ENCODE measurements around the gene BIRC7. TPM values are rescaled to one million over a fixed set of nuclear protein-coding genes. Genes with fewer than 3 reads are reported as not detected.
"Not testable (repeated sequence)": the region's sequence is repeated elsewhere in the genome, so short reads cannot be mapped to it uniquely, and the experiment has no call there.

The BIRC7 gene
- polyA plus RNA-seq, 3 donors: 0.21 TPM; not detected in 2

- H3K4me3 Mint-ChIP-seq: no peak overlapping the region
- H3K4me1 ChIP-seq (ENCODE audit: control insufficient read depth in 1 of 2, insufficient read depth in 2 of 2, low read length in 2 of 2): no peaks in the 10 kb centered on the region
- peaks cover 8 to 40% of the 10 kb centered on the region in 2 donors for H3K27me3 ChIP-seq (ENCODE audit: control insufficient read depth in 2 of 2, insufficient read depth in 2 of 2, low read length in 2 of 2)
- H3K36me3 Mint-ChIP-seq: no peaks in the 10 kb centered on the region
- no peak for TF ChIP-seq CTCF (IDR thresholded peaks at IDR 0.05)
- no peak overlapping the region for H3K4me2 ChIP-seq (replicated peaks; ENCODE audit: extremely low read depth, low read length, poor library complexity, severe bottlenecking)
- H3K27ac ChIP-seq (ENCODE audit: low read depth in 1 of 2, low read length in 2 of 2): no peak overlapping the region
- H3K27me3 Mint-ChIP-seq (ENCODE audit: low read depth in 3 of 3): peaks cover 44 to 69% (median 46%) of the 10 kb centered on the region in 3 donors
- peaks cover 0 to 7% of the 10 kb centered on the region in 2 donors for H3K9me3 ChIP-seq (replicated peaks in 1 of 2; ENCODE audit: control insufficient read depth in 1 of 2, insufficient read depth in 1 of 2, low read length in 2 of 2)
- H2AFZ ChIP-seq (ENCODE audit: insufficient read depth, low read depth, low read length, poor library complexity, severe bottlenecking): no peak overlapping the region
- no peaks in the 10 kb centered on the region for H3K79me2 ChIP-seq (ENCODE audit: insufficient read depth, low read length)
- 82% methylated on average over 25 of the region's 25 CpGs for WGBS (ENCODE audit: insufficient coverage)
- no peaks in the 10 kb centered on the region for H3K36me3 ChIP-seq (replicated peaks in 1 of 2; ENCODE audit: control insufficient read depth in 1 of 2, insufficient read depth in 2 of 2, low read length in 2 of 2)
- peaks cover 0 to 11% (median 1%) of the 10 kb centered on the region in 7 donors for H3K9me3 Mint-ChIP-seq
- no peak overlapping the region for H3K9ac ChIP-seq (ENCODE audit: insufficient read depth, low read length, poor library complexity, severe bottlenecking)
- H3K4me3 ChIP-seq (replicated peaks in 1 of 3; ENCODE audit: low read depth in 2 of 3, low read length in 3 of 3): no peak overlapping the region
- peak overlapping the region in 1 of 7 donors; percentile 49 for H3K27ac Mint-ChIP-seq
- H4K20me1 ChIP-seq (ENCODE audit: insufficient read depth, low read length): no peaks in the 10 kb centered on the region
- no peak for DNase-seq
- intact Hi-C loops (cut with micrococcal nuclease): no loop called here
- no peaks in the 10 kb centered on the region for H3K4me1 Mint-ChIP-seq
These were observed 13.3 kb downstream of the BIRC7 start for GRCh38 chr20:63248835-63249591.

GRCh38 chr20:63249891-63250290, 14.2 kb downstream of the BIRC7 start:
- H3K9me3 Mint-ChIP-seq: peaks cover 0 to 14% (median 1%) of the 10 kb centered on the region in 7 donors
- Histone ChIP-seq H3K27me3 (ENCODE audit: control insufficient read depth in 2 of 2, insufficient read depth in 2 of 2, low read length in 2 of 2) (peaks cover 11 to 43% of the 10 kb centered on the region in 2 donors), H3K9me3 (replicated peaks in 1 of 2; ENCODE audit: control insufficient read depth in 1 of 2, insufficient read depth in 1 of 2, low read length in 2 of 2) (peaks cover 0 to 9% of the 10 kb centered on the region in 2 donors), H3K36me3 (replicated peaks in 1 of 2; ENCODE audit: control insufficient read depth in 1 of 2, insufficient read depth in 2 of 2, low read length in 2 of 2) (no peaks in the 10 kb centered on the region), H3K4me2 (replicated peaks; ENCODE audit: extremely low read depth, low read length, poor library complexity, severe bottlenecking) (no peak overlapping the region), H3K4me1 (ENCODE audit: control insufficient read depth in 1 of 2, insufficient read depth in 2 of 2, low read length in 2 of 2) (no peaks in the 10 kb centered on the region), H3K27ac (ENCODE audit: low read depth in 1 of 2, low read length in 2 of 2) (no peak overlapping the region), H3K79me2 (ENCODE audit: insufficient read depth, low read length) (no peaks in the 10 kb centered on the region), H4K20me1 (ENCODE audit: insufficient read depth, low read length) (no peaks in the 10 kb centered on the region), H2AFZ (ENCODE audit: insufficient read depth, low read depth, low read length, poor library complexity, severe bottlenecking) (no peak overlapping the region), H3K9ac (ENCODE audit: insufficient read depth, low read length, poor library complexity, severe bottlenecking) (no peak overlapping the region), H3K4me3 (replicated peaks in 1 of 3; ENCODE audit: low read depth in 2 of 3, low read length in 3 of 3) (no peak overlapping the region)
- no peaks in the 10 kb centered on the region for H3K36me3 Mint-ChIP-seq
- H3K27ac Mint-ChIP-seq: no peak overlapping the region
- no peak for DNase-seq
- 95% methylated on average over 15 of the region's 15 CpGs for WGBS (ENCODE audit: insufficient coverage)
- peaks cover 47 to 74% (median 48%) of the 10 kb centered on the region in 3 donors for H3K27me3 Mint-ChIP-seq (ENCODE audit: low read depth in 3 of 3)
- no peaks in the 10 kb centered on the region for H3K4me1 Mint-ChIP-seq
- TF ChIP-seq CTCF (IDR thresholded peaks at IDR 0.05): no peak
- no peak overlapping the region for H3K4me3 Mint-ChIP-seq
- intact Hi-C loops (cut with micrococcal nuclease): no loop called here

DNA sequence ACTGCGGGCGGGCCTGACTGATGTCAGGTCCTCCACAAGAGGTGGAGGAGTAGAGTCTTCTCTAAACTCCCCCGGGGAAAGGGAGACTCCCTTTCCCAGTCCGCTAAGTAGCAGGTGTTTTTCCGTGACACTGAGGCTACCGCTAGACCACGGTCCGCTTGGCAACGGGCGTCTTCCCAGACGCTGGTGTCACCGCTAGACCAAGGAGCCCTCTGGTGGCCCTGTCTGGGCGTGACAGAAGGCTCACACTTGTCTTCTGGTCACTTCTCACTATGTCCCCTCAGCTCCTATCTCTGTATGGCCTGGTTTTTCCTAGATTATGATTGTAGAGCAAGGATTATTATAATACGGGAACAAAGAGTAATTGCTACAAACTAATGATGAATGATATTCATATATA, 15.6 kb downstream of the BIRC7 start:
- peaks cover 0 to 16% (median 0%) of the 10 kb centered on the region in 7 donors for H3K9me3 Mint-ChIP-seq
- H3K27ac ChIP-seq (ENCODE audit: low read depth in 1 of 2, low read length in 2 of 2); H3K4me1 Mint-ChIP-seq; H3K4me1 ChIP-seq (ENCODE audit: control insufficient read depth in 1 of 2, insufficient read depth in 2 of 2, low read length in 2 of 2); H3K4me3 Mint-ChIP-seq; H3K79me2 ChIP-seq (ENCODE audit: insufficient read depth, low read length); H3K4me2 ChIP-seq (replicated peaks; ENCODE audit: extremely low read depth, low read length, poor library complexity, severe bottlenecking); DNase-seq; H3K36me3 Mint-ChIP-seq; H2AFZ ChIP-seq (ENCODE audit: insufficient read depth, low read depth, low read length, poor library complexity, severe bottlenecking); H3K9ac ChIP-seq (ENCODE audit: insufficient read depth, low read length, poor library complexity, severe bottlenecking); intact Hi-C loops (cut with micrococcal nuclease); H3K27ac Mint-ChIP-seq; H3K4me3 ChIP-seq (replicated peaks in 1 of 3; ENCODE audit: low read depth in 2 of 3, low read length in 3 of 3); H3K36me3 ChIP-seq (replicated peaks in 1 of 2; ENCODE audit: control insufficient read depth in 1 of 2, insufficient read depth in 2 of 2, low read length in 2 of 2); H4K20me1 ChIP-seq (ENCODE audit: insufficient read depth, low read length): not testable (repeated sequence)
- H3K27me3 Mint-ChIP-seq (ENCODE audit: low read depth in 3 of 3): peaks cover 55 to 80% (median 56%) of the 10 kb centered on the region in 3 donors
- Histone ChIP-seq H3K27me3 (ENCODE audit: control insufficient read depth in 2 of 2, insufficient read depth in 2 of 2, low read length in 2 of 2) (peaks cover 17 to 54% of the 10 kb centered on the region in 2 donors), H3K9me3 (replicated peaks in 1 of 2; ENCODE audit: control insufficient read depth in 1 of 2, insufficient read depth in 1 of 2, low read length in 2 of 2) (peaks cover 0 to 11% of the 10 kb centered on the region in 2 donors)
- whole genome bisulfite sequencing (ENCODE audit: insufficient coverage): 9% methylated on average over 8 of the region's 14 CpGs

Data from CD14-positive monocyte (primary cell).